Measurements from ENCODE around the gene TCP1.

Gene TCP1

GRCh38 chr6:159730332-159730676, 59.1 kb downstream of the TCP1 start:
- no peak for DNase-seq

GRCh38 chr6:159729598-159730331, 59.6 kb downstream of the TCP1 start:
- no peak for DNase-seq

- no peak for DNase-seq
These were observed 60.9 kb downstream of the TCP1 start for GRCh38 chr6:159728531-159728964.

All from stimulated activated CD4-positive, alpha-beta T cell treated with anti-CD3 and anti-CD28 coated beads, Interleukin-12 subunit alpha, Interleukin-12 subunit beta, amount 100 ng/mL, for 4 hours (primary cell).